BJ (cell line): ENCODE results near the gene MYO18A. TPM values are rescaled to one million over a fixed set of nuclear protein-coding genes. Genes with fewer than 3 reads are reported as not detected.
A peak's percentile ranks its signal among the peaks of the same experiment; 100 is the strongest.

Experiments used
- CTCF ChIA-PET: fragments of 350-600 bp; formaldehyde crosslinking; extraction: SDS; loops from one replicate; lab custom pipeline; 2021; ENCODE audit warnings: antibody characterized with exemption, inconsistent platforms; lab: Yijun Ruan, JAX
- POLR2A ChIA-PET: fragments of 300-600 bp; sonication (Branson Sonifier 250); formaldehyde crosslinking; extraction: SDS; loops from one replicate; lab custom pipeline; 2021; ENCODE audit warnings: antibody characterized with exemption; lab: Charles Lee
- DNase-seq: peaks from one replicate; pipeline ENCODE4 v3.0.0-alpha.2; 2011; ENCODE audit warnings: low read depth
- H3K27me3 ChIP-seq: 2 replicates; pipeline ENCODE4 v1.6.0; 2011; ENCODE audit warnings: low read length; ENCODE audit not compliant: control insufficient read depth, insufficient read depth
- H3K36me3 ChIP-seq: 2 replicates; pipeline ENCODE4 v1.5.1; 2011; ENCODE audit warnings: low read length; ENCODE audit not compliant: control insufficient read depth, insufficient read depth
- H3K4me3 ChIP-seq: 2 replicates; pipeline ENCODE4 v1.5.1; 2011; ENCODE audit warnings: low read depth, mild to moderate bottlenecking, control low read depth, low read length
- polyA plus RNA-seq: library from polyadenylated mRNA; depleted of rRNA; stranded (reverse); fragments of >200 nt; gene quantifications from 2 replicates; pipeline ENCODE4 v1.2.3, GENCODE V29; 2011
- TF ChIP-seq, protein P1 (sequence below): IDR thresholded peaks from 2 replicates; pipeline ENCODE4 v1.5.1; 2011; ENCODE audit warnings: low read depth, mild to moderate bottlenecking, control low read depth, inconsistent platforms, low read length, moderate library complexity; ENCODE audit not compliant: insufficient read depth

Gene MYO18A
- polyA plus RNA-seq, 1 experiment: 12.0 TPM

DNA sequence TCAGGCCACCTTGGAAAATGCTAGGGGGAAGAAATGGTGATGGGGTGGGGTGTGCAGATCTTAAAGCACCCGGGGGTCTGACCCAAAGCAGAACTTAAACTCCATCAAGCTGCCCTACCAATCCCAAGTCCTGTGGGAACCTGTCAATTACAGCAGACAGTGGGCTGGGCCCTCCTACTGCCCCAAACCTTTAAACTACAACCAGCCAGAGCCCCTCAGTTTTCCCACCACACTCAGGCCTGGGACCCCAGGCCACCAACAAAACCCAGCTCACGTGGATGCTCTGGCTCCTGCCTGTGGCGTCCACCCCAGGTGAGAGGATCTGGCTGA is 2.7 kb downstream of the MYO18A start:
- no peaks in the 10 kb centered on the region for H3K27me3 ChIP-seq
- DNase-seq: no peak
- no peaks in the 10 kb centered on the region for H3K36me3 ChIP-seq
- H3K4me3 ChIP-seq: no peak overlapping the region
- TF ChIP-seq, protein P1, sequence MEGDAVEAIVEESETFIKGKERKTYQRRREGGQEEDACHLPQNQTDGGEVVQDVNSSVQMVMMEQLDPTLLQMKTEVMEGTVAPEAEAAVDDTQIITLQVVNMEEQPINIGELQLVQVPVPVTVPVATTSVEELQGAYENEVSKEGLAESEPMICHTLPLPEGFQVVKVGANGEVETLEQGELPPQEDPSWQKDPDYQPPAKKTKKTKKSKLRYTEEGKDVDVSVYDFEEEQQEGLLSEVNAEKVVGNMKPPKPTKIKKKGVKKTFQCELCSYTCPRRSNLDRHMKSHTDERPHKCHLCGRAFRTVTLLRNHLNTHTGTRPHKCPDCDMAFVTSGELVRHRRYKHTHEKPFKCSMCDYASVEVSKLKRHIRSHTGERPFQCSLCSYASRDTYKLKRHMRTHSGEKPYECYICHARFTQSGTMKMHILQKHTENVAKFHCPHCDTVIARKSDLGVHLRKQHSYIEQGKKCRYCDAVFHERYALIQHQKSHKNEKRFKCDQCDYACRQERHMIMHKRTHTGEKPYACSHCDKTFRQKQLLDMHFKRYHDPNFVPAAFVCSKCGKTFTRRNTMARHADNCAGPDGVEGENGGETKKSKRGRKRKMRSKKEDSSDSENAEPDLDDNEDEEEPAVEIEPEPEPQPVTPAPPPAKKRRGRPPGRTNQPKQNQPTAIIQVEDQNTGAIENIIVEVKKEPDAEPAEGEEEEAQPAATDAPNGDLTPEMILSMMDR: no peak
- ChIA-PET POLR2A (no interaction called here), CTCF (interaction anchor here (3.0 to 9.1 kb wide), 4 partner anchors 12 to 60 kb away, joined by 9 to 227 read pairs (median 38); no protein-coding TSS in a partner anchor)

GRCh38 chr17:29176558-29177351 is 3.4 kb downstream of the MYO18A start:
- TF ChIP-seq, protein P1: no peak
- CTCF ChIA-PET: interaction anchor here (1.3 to 9.1 kb wide), 7 partner anchors 12 to 211 kb away, joined by 3 to 227 read pairs (median 9); no protein-coding TSS in a partner anchor
- Histone ChIP-seq H3K36me3 (no peaks in the 10 kb centered on the region), H3K4me3 (peak overlapping the region; percentile 49), H3K27me3 (no peaks in the 10 kb centered on the region)
- POLR2A ChIA-PET: no interaction called here
- DNase-seq: no peak

DNA sequence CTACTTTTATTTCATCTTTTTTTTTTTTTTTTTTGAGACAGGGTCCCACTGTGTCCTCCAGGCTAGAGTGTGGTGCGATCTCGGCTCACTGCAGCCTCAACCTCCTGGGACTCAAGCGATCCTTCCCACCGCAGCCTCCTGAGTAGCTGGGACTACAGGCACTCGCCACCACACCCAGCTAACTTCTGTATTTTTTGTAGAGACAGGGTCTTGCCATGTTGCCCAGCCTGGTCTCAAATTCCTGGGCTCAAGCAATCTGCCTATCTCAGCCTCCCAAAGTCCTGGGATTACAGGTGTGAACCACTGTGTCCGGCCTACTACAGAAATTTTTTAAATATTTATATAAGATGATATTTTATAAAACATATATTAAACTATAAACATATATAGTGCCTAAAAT is 4.8 kb downstream of the MYO18A start:
- Histone ChIP-seq H3K4me3 (no peak overlapping the region), H3K27me3 (no peaks in the 10 kb centered on the region), H3K36me3 (no peaks in the 10 kb centered on the region)
- no peak for DNase-seq
- CTCF ChIA-PET: interaction anchor here (0.6 to 9.1 kb wide), 7 partner anchors 10 to 529 kb away, joined by 3 to 227 read pairs (median 9); no protein-coding TSS in a partner anchor
- POLR2A ChIA-PET: interaction anchor here (0.7 kb wide), 2 partner anchors 12 to 21 kb away, joined by 4 to 13 read pairs; no protein-coding TSS in a partner anchor
- TF ChIP-seq, protein P1: no peak

DNA sequence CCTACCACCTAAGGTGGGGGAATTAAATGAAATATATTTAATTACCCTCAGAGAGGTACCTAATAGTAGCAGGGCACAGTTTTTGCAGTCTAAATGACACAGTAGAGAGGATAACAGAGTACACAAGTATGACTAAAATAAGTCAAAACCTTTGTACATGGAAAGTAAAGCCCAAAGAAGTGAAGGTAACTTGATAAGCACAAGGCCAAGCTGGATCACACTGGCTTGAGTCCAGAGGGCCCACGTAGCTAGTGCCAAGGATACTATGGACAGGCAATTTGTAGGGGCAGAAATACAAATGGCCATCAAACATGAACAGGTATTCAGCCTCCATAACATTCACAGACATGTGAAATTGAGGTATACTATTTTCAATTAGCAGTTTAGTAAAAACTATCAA is 7.6 kb downstream of the MYO18A start:
- ChIA-PET POLR2A (no interaction called here), CTCF (interaction anchor here (2.1 kb wide), 1 partner anchor 10 kb away, joined by 6 read pairs; no protein-coding TSS in a partner anchor)
- TF ChIP-seq, protein P1: no peak
- DNase-seq: no peak
- no peak overlapping the region for H3K4me3 ChIP-seq
- H3K27me3 ChIP-seq: no peaks in the 10 kb centered on the region
- peaks cover 1% of the 10 kb centered on the region; the same call in 1 of the 2 replicates for H3K36me3 ChIP-seq

DNA sequence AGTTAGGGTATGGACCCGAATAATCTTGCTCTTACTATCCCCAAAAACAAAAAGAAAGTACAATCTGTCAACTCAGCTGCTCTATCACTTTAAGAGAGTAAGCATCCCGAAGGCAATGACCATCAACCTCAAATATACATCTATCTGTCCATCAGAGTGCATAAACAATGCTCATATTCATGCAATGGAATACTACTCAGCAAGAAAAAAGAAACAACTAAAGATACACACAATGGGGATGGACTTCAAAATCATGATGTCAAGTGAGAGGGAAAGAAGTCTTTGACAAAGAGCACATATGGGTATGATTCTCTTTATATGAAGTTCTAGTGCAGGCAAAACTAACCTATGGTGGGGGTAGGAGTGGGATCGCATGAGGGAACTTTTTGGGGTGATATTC is 9.5 kb downstream of the MYO18A start:
- Histone ChIP-seq H3K4me3 (no peak overlapping the region), H3K27me3 (no peaks in the 10 kb centered on the region), H3K36me3 (peaks cover 7% of the 10 kb centered on the region)
- no peak for DNase-seq
- ChIA-PET CTCF (no interaction called here), POLR2A (no interaction called here)
- TF ChIP-seq, protein P1: no peak
